PFSK-1 (cell line): ENCODE data around the gene COP1.

ENCODE experiments used
- POLR2AphosphoS5 ChIP-seq: IDR thresholded peaks from 2 replicates; pipeline ENCODE4 v1.6.1; 2012; ENCODE audit warnings: low read depth, mild to moderate bottlenecking, control low read depth, low read length, moderate library complexity
- SIN3A ChIP-seq: IDR thresholded peaks from 2 replicates; pipeline ENCODE4 v1.6.1; 2012; ENCODE audit warnings: mild to moderate bottlenecking, low read length, moderate library complexity, borderline replicate concordance; ENCODE audit not compliant: insufficient read depth
- TAF1 ChIP-seq: IDR thresholded peaks from 2 replicates; pipeline ENCODE4 v1.6.1; 2012; ENCODE audit warnings: low read length, control low read depth, borderline replicate concordance; ENCODE audit not compliant: insufficient read depth
- TF ChIP-seq, protein P1 (sequence below), 2 experiments: IDR thresholded peaks; 2 replicates each; pipeline versions ENCODE4 v1.6.1 to v1.8.0; 2011 to 2012; ENCODE audit warnings: low read depth in 2 of 2, low read length in 2 of 2, control low read depth in 1 of 2, inconsistent platforms in 1 of 2, mild to moderate bottlenecking in 1 of 2, moderate library complexity in 1 of 2; ENCODE audit not compliant: insufficient read depth in 1 of 2

DNA sequence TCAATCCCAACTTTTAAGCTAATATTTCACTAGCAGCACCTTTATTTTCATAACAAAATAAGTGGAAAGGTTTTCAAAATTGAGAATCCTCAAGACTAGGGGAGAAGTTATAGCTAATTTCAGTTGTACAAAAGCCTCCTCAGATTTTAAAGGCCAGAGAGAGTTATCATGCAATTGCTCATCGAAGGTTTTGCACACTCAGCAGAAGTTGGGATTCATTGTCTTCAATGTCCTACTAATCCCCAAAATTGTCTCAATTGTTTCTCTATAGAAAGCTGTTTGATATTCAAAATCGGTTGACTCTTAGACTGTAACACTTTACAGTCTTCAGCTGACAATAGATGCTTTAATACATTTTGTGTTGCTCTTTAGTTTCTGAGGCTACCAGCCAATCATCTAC is 293.0 kb downstream of the COP1 start:
- TF ChIP-seq POLR2AphosphoS5 (no peak), TAF1 (no peak), SIN3A (no peak)
- TF ChIP-seq, protein P1, sequence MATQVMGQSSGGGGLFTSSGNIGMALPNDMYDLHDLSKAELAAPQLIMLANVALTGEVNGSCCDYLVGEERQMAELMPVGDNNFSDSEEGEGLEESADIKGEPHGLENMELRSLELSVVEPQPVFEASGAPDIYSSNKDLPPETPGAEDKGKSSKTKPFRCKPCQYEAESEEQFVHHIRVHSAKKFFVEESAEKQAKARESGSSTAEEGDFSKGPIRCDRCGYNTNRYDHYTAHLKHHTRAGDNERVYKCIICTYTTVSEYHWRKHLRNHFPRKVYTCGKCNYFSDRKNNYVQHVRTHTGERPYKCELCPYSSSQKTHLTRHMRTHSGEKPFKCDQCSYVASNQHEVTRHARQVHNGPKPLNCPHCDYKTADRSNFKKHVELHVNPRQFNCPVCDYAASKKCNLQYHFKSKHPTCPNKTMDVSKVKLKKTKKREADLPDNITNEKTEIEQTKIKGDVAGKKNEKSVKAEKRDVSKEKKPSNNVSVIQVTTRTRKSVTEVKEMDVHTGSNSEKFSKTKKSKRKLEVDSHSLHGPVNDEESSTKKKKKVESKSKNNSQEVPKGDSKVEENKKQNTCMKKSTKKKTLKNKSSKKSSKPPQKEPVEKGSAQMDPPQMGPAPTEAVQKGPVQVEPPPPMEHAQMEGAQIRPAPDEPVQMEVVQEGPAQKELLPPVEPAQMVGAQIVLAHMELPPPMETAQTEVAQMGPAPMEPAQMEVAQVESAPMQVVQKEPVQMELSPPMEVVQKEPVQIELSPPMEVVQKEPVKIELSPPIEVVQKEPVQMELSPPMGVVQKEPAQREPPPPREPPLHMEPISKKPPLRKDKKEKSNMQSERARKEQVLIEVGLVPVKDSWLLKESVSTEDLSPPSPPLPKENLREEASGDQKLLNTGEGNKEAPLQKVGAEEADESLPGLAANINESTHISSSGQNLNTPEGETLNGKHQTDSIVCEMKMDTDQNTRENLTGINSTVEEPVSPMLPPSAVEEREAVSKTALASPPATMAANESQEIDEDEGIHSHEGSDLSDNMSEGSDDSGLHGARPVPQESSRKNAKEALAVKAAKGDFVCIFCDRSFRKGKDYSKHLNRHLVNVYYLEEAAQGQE (IDR thresholded peaks at IDR 0.05; ENCODE audit: insufficient read depth in 1 of 2, low read depth in 2 of 2, low read length in 2 of 2) = no peak
